HG03565 (cell line): ENCODE results near the gene TPM2.

Experiments used
- ATAC-seq: cut with Tn5 transposase; IDR thresholded peaks from one replicate; pipeline ENCODE4 v1.9.1; 2021; ENCODE audit warnings: mild to moderate bottlenecking, moderate library complexity; ENCODE audit not compliant: unreplicated experiment

TPM2 gene

DNA sequence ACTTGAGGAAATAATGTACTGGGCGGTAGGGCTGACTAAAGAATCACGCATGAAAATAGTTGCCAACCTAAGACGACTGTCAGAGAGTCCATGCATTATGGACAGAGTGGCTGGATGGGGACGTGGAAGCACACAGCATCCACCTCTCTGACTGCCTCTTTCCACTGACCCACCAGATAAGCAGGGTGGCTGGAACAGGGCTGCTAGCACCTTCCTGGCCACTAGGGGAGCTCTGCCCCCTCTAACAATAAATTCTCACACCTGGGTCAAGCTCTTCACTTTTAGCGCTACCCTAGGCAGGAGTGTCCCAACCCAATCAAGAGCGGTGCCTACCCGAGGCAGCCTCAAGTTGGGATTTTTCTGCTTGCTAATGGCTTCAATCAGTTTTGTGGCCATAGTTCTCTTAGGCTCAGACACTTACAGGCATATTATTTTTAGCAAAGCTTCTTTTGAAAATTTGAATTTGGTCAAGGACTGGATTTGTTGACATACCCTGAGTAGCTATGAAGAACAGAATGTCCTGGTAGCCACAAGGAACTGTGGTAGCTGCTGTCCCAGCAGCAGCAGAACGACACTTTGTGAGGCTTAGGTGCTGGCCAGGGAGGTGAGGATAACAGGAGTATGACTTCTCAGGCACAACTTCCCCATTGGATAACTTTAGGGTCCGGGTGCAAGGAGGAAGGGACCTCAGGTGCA lies 6.9 kb upstream of the TPM2 start:
- ATAC-seq = no peak

DNA sequence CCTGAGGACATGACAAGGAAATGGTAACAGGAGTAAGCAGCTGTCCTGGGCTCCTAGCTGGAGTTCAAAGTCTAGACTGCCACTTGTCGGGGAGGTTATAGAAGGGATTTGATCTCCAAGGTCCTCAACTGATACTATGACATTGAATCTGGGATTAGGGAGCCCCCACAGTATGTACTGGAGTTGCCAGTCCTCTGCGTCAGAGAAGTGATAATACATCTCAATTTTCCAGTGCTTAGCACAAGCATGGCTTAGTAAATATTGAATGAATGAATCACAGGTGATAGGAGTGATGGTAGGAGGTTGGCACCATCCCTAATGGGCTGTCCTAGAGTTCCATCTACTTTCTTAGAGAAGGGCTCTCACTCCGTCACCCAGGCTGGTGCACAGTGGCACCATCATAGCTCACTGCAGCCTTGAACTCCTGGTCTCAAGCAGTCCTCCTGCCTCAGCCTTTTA lies 6.2 kb upstream of the TPM2 start:
- no peak for ATAC-seq

DNA sequence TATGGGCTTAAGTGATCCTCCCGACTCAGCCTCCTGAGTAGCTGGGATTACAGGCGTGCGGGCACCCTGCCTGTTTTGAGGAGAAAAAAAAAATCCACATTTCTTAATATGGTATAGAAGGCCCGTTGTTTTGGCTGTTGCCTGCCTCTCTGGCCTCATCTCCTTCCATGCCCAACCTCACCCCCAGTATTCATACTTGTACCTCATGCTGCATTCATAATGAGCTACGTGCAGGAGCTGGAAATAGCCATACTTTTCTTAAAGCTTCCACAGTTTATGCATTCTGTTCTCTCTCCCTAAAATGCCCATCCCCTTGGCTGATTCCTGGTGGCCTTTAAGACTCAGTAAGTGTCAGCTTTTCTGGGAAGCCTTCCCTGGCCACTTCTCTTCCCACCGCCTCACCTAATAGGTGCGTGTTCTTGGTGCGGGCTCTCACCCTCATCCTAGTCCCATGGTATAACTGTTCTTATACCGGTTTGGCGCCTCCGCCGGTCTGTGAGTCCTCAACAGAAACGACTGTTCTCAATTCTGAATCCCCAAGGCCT lies 2.1 kb upstream of the TPM2 start:
- ATAC-seq = no peak

DNA sequence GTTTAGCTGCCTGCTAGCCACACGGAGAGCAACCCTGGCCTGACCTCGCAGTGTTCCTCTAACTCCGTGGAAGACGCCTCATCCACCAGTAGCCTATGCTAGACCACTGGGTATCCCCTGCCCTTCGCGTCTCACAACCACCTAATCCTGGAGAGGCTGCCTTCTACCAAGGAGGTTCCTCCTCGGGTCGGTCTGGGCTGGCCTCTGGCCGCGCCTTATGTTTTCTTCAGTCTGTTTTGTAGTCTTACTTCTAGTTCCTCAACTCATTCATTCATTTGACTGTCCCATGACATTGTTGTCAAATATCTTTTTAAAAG lies 1.6 kb upstream of the TPM2 start:
- no peak for ATAC-seq

DNA sequence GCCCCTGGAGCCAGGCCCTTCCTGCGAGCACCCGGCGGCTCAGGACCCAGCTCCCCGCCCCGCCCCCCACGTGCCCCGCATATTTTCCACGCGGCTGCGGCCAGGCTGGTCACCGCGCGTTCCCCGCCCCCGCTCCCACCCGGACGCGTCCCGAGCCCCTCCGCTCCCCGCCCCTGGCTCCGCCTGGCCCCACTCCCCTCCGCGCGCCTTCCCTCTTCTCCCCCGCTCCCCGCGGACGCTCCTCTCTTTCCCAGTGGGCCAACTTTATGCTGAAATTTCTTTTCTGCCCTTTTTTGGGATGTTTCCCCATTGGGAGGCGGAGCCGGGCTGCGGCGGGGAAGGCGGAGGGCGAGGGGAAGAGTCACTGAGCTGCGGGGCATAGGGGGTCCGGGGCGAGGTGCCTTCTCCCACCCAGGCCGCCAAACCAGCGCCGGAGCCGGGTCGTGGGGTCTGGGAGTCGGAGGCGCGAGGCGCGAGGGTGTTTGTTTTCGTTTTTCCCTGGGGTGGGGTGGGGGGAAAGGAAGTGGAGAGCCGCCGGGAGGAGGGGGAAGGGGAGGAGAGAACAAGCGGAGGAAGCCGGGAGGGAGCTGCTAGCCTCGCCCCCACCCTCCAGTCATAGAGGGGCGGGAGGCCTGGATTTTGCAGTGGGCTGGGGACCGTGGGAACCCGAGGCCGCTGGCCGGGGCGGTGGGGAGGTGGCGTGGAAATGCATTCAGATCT lies 1.0 kb upstream of the TPM2 start:
- ATAC-seq = no peak

DNA sequence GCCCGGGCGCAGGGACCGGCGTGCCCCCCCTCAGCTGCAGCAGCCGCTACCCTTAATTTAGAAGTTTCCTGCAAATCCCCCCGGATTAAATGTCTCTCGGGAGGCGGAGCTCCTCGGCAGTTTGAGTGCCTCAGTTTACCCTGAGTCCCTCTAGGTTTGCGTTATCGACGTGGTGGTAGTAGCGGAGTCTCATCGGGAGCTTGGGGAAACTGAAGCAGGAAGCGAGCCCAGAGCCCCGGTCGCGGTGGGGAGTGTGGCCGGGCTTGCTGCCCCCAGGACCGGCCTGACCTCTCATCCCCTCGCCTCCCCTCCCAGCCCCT lies 529 bp upstream of the TPM2 start:
- ATAC-seq = no peak

DNA sequence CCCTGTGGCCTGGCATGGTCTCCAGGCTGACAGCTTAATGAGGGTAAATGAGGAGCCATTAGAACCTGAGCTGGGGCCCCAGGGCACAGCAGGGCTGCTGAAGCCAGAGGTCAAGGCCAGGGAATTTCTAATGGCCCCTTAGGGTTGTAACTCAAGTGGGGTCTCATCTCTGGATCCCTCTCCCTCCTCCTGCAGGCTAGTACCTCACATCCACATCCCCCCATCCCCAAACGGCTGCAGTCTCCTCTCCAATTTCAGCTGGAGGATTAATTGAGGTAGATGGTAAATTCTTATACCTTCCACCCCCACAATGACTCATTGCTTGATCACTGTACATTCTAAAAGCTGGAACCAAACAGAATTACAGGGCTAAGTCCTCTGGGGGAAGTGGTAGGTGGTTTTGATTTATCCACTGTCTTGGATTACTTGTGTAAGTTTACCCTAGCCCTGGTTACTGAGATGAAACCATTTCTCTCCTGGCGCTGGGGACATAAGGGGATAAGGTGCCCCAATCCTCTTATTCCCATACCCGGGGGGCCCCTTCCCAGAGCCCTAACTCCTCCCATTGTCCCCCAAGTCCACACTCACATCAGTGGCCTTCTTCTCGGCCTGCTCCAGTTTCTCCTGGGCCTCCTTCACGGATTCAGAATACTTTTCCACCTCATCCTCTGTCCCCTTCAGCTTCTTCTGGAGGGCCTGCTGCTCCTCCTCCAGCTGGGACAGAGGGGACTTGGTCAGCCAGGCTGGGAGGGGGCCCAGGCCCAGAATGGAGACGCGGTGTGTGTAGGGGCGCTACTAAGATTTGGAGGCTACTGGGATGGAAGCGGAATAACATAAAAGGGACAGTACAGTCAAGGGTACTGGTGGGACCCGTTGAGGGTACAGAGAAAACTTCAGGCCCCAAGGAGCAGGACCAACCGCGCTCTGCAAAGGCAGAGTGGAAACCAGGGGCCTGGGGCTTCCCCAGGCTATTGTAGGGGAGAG lies 875 bp downstream of the TPM2 start:
- ATAC-seq = no peak

DNA sequence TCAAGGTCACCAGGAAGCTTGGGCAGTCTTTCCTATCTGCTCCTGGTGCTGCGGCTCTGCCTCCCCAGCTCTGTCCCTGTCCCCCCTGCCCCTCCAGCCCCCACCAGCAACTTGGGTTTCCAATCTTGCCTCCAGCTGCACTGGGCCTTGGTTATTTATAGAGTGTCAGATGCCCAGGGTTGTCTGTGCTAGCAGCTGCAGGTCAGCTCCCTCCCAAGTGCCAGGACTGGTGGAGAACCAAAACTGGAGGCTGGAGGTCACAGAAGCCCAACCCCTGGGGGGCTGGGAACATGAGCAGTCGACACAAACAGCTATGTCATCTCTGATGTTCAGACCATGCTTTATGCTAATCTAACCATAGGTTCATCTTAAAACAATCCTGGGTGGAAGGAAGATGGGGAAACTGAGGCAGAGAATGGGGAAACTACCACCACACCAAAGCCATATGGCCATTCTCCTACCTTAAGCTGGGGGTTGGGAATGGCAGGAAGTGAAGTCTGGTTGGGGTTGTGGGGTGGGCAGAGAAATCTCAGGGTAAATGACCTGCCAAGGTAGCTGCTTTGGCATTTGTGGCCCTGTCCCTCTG lies 1.7 kb downstream of the TPM2 start:
- ATAC-seq = no peak

DNA sequence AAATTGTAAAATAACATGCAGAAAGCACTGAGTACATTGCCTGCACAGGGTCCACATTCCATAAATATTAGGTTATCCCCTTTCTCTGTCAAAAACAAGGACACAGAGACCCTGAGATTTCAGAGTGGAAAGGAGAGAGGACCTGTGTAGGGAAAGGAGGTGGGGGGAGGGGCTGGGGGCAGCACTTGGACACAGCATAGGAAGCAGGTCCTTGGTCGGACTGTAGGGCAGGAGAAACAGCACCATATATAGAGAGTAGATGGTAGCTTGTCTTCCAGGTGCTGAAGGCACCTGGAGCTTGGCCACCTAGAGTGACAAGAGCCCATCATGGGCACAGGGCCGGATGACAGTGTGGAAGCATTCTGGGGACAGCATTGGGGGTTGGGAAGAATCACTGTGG lies 2.4 kb downstream of the TPM2 start:
- ATAC-seq = no peak

DNA sequence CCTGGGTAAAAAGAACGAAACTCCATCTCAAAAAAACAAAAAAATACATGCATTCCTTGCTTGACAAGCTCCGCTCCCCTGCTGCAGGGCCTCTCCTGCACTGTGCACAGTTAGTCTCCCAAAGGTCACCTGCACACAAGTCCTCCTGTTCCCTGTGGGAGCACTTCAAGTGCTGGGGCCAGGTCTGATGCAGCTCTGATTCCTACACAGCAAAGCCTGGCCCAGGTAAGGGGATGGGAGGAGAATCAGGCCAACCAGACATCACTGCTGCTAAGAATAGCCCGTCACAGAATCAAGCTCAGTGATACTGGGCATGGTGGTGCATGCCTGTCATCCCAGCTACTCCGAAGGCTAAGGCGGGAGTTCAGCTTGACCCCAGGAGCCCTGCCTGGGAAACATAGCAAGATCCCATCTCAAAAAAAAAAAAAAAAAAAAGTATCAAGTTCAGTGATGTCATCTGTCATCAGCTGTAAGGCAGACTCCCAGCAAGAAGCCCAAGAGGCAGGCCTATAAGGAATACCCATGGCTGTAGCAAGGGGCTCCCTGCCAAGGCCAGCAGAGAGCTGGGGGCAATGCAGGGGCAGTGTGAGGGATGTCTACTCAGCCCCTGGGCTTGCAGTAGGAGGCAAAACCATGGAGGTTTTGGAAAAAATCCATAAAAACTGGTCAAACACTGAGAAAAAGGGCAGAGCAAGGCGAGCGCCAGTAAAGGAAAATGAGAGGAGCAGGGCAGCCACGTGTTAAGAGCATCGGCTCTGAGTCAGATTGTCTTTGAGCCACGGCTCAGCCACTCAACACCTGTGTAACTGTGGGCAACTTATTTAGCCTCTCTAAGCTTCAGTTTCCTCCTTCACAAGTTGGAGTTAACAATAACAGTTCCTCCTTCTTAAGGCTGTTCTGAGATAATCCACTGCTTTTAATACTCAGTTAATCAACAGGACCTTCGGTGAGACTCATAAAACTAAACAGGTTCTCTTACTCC lies 3.2 kb downstream of the TPM2 start:
- no peak for ATAC-seq

DNA sequence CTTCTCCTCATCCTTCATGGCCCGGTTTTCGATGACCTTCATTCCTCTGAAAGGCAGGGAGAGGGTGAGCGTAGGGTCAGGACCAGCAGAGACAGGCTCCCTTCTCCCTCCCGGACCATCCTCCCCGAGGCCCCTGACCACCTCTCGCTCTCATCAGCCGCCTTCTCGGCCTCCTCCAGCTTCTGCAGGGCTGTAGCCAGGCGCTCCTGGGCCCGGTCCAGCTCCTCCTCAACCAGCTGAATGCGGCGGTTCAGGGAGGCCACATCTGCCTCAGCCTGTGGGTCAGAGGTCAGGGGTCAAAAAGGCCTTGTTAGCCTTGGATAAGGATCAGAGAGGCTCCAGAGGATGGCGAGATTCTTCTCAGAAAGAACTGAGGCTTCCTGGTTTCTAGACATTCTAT lies 4.2 kb downstream of the TPM2 start:
- no peak for ATAC-seq

DNA sequence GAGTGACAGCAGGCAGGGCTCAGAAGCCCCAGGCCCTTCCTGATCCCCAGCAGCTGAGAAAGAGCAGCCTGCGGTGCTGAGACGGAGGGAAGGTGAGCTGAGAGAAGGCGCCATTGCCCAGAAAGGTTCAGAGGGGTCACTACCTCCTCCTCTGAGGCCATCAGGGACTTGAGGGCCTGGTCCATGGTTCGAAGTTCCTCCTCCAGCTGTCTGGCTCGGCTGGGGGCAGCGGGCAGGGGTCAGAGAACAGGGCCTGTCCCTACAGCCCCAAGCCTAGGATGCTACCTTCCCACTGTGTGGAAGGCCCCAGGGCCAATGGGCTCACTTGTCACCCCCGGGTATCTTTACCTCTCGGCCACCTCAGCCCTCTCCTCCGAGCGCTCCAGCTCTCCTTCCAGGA lies 4.8 kb downstream of the TPM2 start:
- no peak for ATAC-seq

DNA sequence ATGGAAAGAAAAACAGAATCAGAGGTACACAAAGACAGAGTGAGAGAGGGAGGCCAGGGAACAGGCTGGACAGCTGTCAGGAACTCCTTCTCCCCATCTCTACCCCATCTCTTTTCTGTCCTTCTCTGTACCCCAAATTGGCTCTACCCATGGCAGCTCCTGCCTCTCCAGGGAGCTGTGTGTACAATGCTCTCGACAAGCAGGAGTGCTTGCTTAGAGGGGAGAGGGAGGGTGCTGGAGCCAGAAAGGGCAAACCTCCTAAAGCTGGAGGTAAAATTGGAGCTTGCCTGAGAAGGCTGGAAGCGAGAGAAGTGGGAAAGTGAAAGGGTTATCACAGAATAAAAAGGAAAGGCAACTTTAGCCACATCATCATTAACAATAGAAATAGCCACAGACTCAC lies 6.4 kb downstream of the TPM2 start:
- ATAC-seq = no peak

DNA sequence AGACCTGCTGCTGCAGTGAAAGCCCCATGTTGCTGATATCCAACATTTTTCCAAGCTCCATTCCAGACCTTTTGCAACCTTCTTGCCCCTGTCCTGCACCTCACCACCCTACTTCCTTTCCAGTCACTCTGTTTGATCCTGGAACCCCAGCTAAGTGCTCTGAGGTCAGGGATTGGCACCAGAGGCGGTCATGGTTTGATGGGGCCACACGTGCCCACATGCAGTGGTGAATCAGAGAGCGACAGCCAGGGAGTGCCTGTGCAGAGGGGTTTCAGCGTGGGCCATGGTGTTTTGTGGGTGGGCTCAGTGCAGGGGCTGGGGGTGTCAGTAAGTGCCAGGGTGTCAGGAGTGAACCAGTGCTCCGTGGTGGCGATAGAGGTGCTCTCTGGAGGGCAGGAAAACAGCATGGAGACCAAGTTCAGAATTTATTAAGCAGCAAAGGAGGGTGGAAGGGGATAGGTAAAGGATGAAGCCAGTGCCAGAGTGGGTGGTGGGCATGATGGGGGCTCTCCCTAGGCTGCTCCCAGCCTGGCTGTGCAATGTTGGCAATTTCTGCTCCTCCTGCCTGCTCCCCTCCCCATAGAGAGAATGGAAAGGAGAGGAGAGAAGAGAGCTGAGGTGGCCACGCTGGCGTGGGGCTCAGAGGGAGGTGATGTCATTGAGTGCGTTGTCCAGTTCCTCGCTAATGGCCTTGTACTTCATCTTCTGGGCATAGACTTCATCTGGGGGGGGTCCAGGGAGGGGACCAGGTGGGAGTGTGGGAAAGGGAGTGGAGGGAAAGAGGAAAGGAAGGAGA lies 7.0 kb downstream of the TPM2 start:
- no peak for ATAC-seq

DNA sequence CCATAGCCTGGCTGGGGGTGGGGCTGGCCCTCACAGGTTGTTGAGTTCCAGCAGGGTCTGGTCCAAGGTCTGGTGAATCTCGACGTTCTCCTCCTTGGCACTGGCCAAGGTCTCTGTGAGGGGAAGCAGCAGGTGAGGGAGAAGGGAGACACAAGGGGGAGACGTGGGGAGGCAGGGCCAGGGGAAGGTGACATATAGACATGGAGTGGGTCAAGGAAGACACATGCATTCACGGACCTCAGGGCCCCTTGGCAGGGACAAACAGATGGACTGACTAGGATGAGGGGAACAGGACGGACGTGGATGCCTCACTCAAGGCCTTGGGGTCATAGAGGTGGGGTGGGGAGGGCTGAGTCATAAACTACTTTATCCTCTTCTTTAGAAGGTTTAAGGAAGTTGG lies 7.7 kb downstream of the TPM2 start:
- no peak for ATAC-seq

DNA sequence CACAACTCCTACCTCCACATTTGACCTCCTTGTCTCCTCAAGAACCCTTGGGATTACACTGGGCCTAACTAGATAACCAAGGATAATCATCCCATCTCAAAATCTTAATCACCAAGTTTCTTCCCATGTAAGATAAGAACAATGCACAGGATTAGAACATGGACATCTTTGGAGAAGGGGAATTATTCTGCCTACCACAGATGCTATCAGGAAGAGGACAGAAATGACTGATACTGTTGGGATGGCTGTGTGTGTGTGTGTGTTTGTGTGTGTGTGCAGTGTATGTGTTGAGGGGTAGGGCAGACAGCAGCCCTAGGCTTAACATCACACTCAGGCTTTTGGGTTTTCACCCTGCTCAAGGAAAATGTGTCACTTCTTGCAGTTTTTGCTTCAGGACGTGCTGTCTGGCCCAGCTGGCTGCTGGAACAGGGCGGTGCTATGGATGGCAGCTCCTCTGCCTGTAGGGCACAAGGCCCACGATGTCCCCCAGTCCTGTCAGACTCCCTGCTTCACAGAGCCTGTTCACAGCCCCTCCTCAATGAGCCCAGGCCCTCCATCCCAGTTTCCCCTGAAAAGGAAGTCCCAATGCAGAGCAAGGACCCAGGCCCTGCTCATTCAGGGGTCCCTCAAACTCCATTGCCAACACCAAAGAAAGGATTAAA lies 8.3 kb downstream of the TPM2 start:
- ATAC-seq = no peak

DNA sequence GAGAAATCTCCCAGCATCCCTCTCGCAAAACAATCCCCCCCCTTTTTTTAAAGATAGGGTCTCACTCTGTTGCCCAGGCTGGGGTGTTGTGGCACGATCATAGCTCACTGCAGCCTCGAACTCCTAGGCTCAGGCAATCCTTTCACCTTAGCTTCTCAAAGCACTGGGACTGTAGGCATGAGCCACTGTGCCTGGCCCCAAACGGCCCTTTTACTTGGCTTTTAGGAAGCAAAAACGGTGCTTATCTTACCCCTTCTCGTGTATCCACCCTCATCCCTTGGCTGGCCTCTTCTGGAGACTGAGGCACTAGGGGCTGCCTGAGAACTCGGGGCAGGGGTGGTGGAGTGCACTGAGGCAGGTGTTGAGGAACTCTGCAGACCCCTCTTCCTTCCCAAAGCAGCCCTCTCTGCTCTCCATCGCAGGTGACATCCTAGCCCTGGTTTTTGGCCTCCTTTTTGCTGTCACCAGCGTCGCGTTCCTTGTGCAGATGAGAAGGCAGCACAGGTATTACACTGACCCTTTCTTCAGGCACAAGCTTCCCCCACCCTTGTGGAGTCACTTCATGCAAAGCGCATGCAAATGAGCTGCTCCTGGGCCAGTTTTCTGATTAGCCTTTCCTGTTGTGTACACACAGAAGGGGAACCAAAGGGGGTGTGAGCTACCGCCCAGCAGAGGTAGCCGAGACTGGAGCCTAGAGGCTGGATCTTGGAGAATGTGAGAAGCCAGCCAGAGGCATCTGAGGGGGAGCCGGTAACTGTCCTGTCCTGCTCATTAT lies 9.2 kb downstream of the TPM2 start:
- ATAC-seq = no peak

DNA sequence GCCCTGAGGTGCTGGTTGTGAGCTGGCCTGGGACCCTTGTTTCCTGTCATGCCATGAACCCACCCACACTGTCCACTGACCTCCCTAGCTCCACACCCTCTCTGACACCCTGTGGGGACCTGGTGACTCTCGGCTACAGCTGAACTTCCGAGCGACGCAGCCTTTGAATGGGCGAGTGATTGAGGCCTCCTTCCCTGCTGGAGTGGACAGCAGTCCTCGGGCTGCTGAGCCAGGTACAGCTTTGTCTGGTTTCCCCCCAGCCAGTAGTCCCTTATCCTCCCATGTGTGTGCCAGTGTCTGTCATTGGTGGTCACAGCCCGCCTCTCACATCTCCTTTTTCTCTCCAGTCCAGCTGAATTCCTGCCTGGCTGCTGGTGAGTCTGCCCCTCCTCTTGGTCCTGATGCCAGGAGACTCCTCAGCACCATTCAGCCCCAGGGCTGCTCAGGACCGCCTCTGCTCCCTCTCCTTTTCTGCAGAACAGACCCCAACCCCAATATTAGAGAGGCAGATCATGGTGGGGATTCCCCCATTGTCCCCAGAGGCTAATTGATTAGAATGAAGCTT lies 9.9 kb downstream of the TPM2 start:
- no peak for ATAC-seq
